ENCODE measurements around the gene ZNF497.
"Not testable (repeated sequence)": the region's sequence is repeated elsewhere in the genome, so short reads cannot be mapped to it uniquely, and the experiment has no call there.

The ZNF497 gene

GRCh38 chr19:58348080-58348479, 14.5 kb downstream of the ZNF497 start:
- not testable (repeated sequence) for DNase-seq (ENCODE audit: low read depth)

GRCh38 chr19:58346961-58347929, 15.3 kb downstream of the ZNF497 start:
- DNase-seq (ENCODE audit: low read depth): peak; percentile 67

- no peak for DNase-seq (ENCODE audit: low read depth)
Measured at GRCh38 chr19:58345558-58345957, 17.0 kb downstream of the ZNF497 start.

- no peak for DNase-seq (ENCODE audit: low read depth)
Measured at GRCh38 chr19:58338825-58339558, 23.6 kb downstream of the ZNF497 start.

- no peak for DNase-seq (ENCODE audit: low read depth)
Measured at GRCh38 chr19:58338336-58338735, 24.2 kb downstream of the ZNF497 start.

GRCh38 chr19:58336820-58337219, 25.7 kb downstream of the ZNF497 start:
- no peak for DNase-seq (ENCODE audit: low read depth)

- DNase-seq (ENCODE audit: low read depth): no peak
Measured at GRCh38 chr19:58336216-58336615, 26.3 kb downstream of the ZNF497 start.

- no peak for DNase-seq (ENCODE audit: low read depth)
Measured at GRCh38 chr19:58335630-58336029, 26.9 kb downstream of the ZNF497 start.

GRCh38 chr19:58334691-58335249, 27.8 kb downstream of the ZNF497 start:
- DNase-seq (ENCODE audit: low read depth): no peak

- DNase-seq (ENCODE audit: low read depth): no peak
Measured at GRCh38 chr19:58332697-58333096, 29.9 kb downstream of the ZNF497 start.

GRCh38 chr19:58330458-58330857, 32.1 kb downstream of the ZNF497 start:
- no peak for DNase-seq (ENCODE audit: low read depth)

- no peak for DNase-seq (ENCODE audit: low read depth)
Measured at GRCh38 chr19:58328999-58329398, 33.6 kb downstream of the ZNF497 start.

- peak; percentile 81 for DNase-seq (ENCODE audit: low read depth)
Measured at GRCh38 chr19:58326914-58327726, 35.4 kb downstream of the ZNF497 start, which contains the start of gene ZSCAN22. Gene ZSCAN22 (plus strand): TSS chr19:58326994. CDS start chr19:58334803, 7,809 bp downstream.

GRCh38 chr19:58326501-58326913, 36.0 kb downstream of the ZNF497 start:
- DNase-seq (ENCODE audit: low read depth): no peak

- DNase-seq (ENCODE audit: low read depth): no peak
Measured at GRCh38 chr19:58325311-58326022, 37.1 kb downstream of the ZNF497 start.

GRCh38 chr19:58319241-58319640, 43.3 kb downstream of the ZNF497 start:
- DNase-seq (ENCODE audit: low read depth): no peak

GRCh38 chr19:58318297-58318696, 44.3 kb downstream of the ZNF497 start:
- no peak for DNase-seq (ENCODE audit: low read depth)

GRCh38 chr19:58317476-58318072, 45.0 kb downstream of the ZNF497 start:
- DNase-seq (ENCODE audit: low read depth): no peak

GRCh38 chr19:58315580-58315979, 47.0 kb downstream of the ZNF497 start:
- DNase-seq (ENCODE audit: low read depth): no peak

GRCh38 chr19:58311345-58311865, 51.1 kb downstream of the ZNF497 start:
- DNase-seq (ENCODE audit: low read depth): no peak

All from T-helper 22 cell (primary cell).